B cell (primary cell): ENCODE measurements around the gene PSMA3. TPM values are rescaled to one million over a fixed set of nuclear protein-coding genes. Genes with fewer than 3 reads are reported as not detected.

Source experiments
- ATAC-seq: fragments of 200-7000 bp; cut with Tn5 transposase; one replicate; pipeline ENCODE4 v1.10.0; 2021; ENCODE audit warnings: low read depth, mild to moderate bottlenecking, moderate number of reproducible peaks, moderate library complexity
- CTCF ChIA-PET: fragments of 350-600 bp; sonication (Branson Sonifier 250); formaldehyde crosslinking; loops from one replicate; lab custom pipeline; 2021; ENCODE audit warnings: antibody characterized with exemption, inconsistent platforms; lab: Charles Lee
- POLR2A ChIA-PET: fragments of 350-600 bp; sonication (Branson Sonifier 250); formaldehyde crosslinking; loops from one replicate; lab custom pipeline; 2021; ENCODE audit warnings: antibody characterized with exemption; lab: Charles Lee
- DNase-seq: peaks from one replicate; pipeline ENCODE4 v3.0.0; 2013
- H2AFZ ChIP-seq: 2 replicates; pipeline ENCODE4 v1.6.1; 2012; ENCODE audit warnings: mild to moderate bottlenecking, low read depth, low read length; ENCODE audit not compliant: insufficient read depth, poor library complexity, severe bottlenecking
- H3K27ac ChIP-seq, 2 donors: 1 replicate in 1 of 2; 2 replicates in 1 of 2; pipeline ENCODE4 v1.5.1; 2012 to 2013; ENCODE audit warnings: low read length in 2 of 2, mild to moderate bottlenecking in 2 of 2, moderate library complexity in 1 of 2
- H3K27me3 ChIP-seq, 4 experiments: fragments of 200-600 bp in 1 of 4; sonication (generic) in 1 of 4; replicated peaks in 1 of 4; 1 replicate in 2 of 4; 2 replicates in 2 of 4; pipeline versions ENCODE4 v1.6.1 to v1.7.0; 2013 to 2016; ENCODE audit warnings: low read length in 3 of 4, mild to moderate bottlenecking in 2 of 4, mixed read lengths in 1 of 4, moderate library complexity in 1 of 4; ENCODE audit not compliant: insufficient read depth in 4 of 4, control insufficient read depth in 3 of 4; ENCODE audit errors: control extremely low read depth in 1 of 4
- H3K36me3 ChIP-seq, 2 experiments: replicated peaks in 1 of 2; 1 replicate in 1 of 2; 2 replicates in 1 of 2; pipeline versions ENCODE4 v1.6.1 to v1.7.1; 2013; ENCODE audit warnings: low read length in 1 of 2; ENCODE audit not compliant: insufficient read depth in 2 of 2, control insufficient read depth in 1 of 2; ENCODE audit errors: control extremely low read depth in 1 of 2, extremely low read depth in 1 of 2
- H3K4me1 ChIP-seq, 2 donors: fragments of 200-600 bp in 1 of 2; sonication (generic) in 1 of 2; 1 replicate in 1 of 2; 2 replicates in 1 of 2; pipeline versions ENCODE4 v1.5.1 to v1.6.1; 2013 to 2017; ENCODE audit warnings: low read length in 2 of 2; ENCODE audit not compliant: control insufficient read depth in 2 of 2, insufficient read depth in 2 of 2
- H3K4me2 ChIP-seq: replicated peaks from 2 replicates; pipeline ENCODE3; 2012; ENCODE audit warnings: mild to moderate bottlenecking, low read depth, low read length; ENCODE audit not compliant: poor library complexity, severe bottlenecking
- H3K4me3 ChIP-seq, 5 experiments: fragments of 200-600 bp in 1 of 5; sonication (generic) in 1 of 5; 1 replicate in 3 of 5; 2 replicates in 2 of 5; pipeline versions ENCODE4 v1.5.1 to v1.7.0; 2011 to 2016; ENCODE audit warnings: low read length in 4 of 5, mild to moderate bottlenecking in 4 of 5, low read depth in 2 of 5, control low read depth in 1 of 5, moderate library complexity in 1 of 5; ENCODE audit not compliant: insufficient read depth in 1 of 5; ENCODE audit errors: control extremely low read depth in 1 of 5, extremely low read depth in 1 of 5
- H3K79me2 ChIP-seq: fragments of 200-600 bp; sonication (generic); one replicate; pipeline ENCODE4 v1.6.0; 2016; ENCODE audit warnings: low read length; ENCODE audit not compliant: control insufficient read depth, insufficient read depth
- H3K9ac ChIP-seq: fragments of 200-600 bp; sonication (generic); 2 replicates; pipeline ENCODE4 v1.6.1; 2017; ENCODE audit warnings: mild to moderate bottlenecking, low read length, moderate library complexity
- H3K9me3 ChIP-seq, 3 donors: one replicate each; pipeline versions ENCODE4 v1.6.1 to v1.7.1; 2013; ENCODE audit warnings: low read length in 2 of 3; ENCODE audit not compliant: control insufficient read depth in 2 of 3, insufficient read depth in 1 of 3; ENCODE audit errors: control extremely low read depth in 1 of 3
- H4K20me1 ChIP-seq: 2 replicates; pipeline ENCODE4 v1.6.0; 2012; ENCODE audit warnings: mild to moderate bottlenecking, low read length; ENCODE audit not compliant: insufficient read depth, control insufficient read depth, poor library complexity, severe bottlenecking
- H3K27ac Mint-ChIP-seq: one replicate; pipeline ENCODE4 v1.8.0; 2021; ENCODE audit warnings: mixed read lengths
- H3K27me3 Mint-ChIP-seq: one replicate; pipeline ENCODE4 v1.8.0; 2021; ENCODE audit warnings: mixed read lengths
- H3K4me1 Mint-ChIP-seq: one replicate; pipeline ENCODE4 v1.8.0; 2021; ENCODE audit warnings: mixed read lengths
- H3K4me3 Mint-ChIP-seq: one replicate; pipeline ENCODE4 v1.8.0; 2021; ENCODE audit warnings: mixed read lengths
- H3K9me3 Mint-ChIP-seq: one replicate; pipeline ENCODE4 v1.8.0; 2022; ENCODE audit warnings: mixed read lengths; ENCODE audit not compliant: insufficient read depth
- EZH2 ChIP-seq: IDR thresholded peaks from 2 replicates; pipeline ENCODE4 v1.6.1; 2012; ENCODE audit warnings: borderline replicate concordance, low read depth, mild to moderate bottlenecking, moderate library complexity, low read length; ENCODE audit not compliant: insufficient read depth, poor library complexity, severe bottlenecking
- WGBS: methylation state at CpG from one replicate; pipeline ENCODE4 v1.1.5; 2013; ENCODE audit warnings: missing lambda C conversion rate; ENCODE audit not compliant: insufficient coverage; 5-methylcytosine and 5-hydroxymethylcytosine counted together
- intact Hi-C: fragments of 100-400 bp; cut with micrococcal nuclease; formaldehyde crosslinking; loops from one replicate; pipeline ENCODE4 v1.10.0; 2022
- polyA plus RNA-seq: library from polyadenylated mRNA; depleted of rRNA; stranded (reverse); fragments of >200 nt; gene quantifications from 2 replicates; pipeline ENCODE4 v1.2.3, GENCODE V29; 2012
- total RNA-seq, 2 donors: library from RNA; stranded (reverse); fragments of 120-200 nt in 1 of 2; gene quantifications; 1 replicate in 1 of 2; 2 replicates in 1 of 2; pipeline versions ENCODE4 v1.2.3 to v1.2.4, GENCODE V29; 2013 to 2022
- TF ChIP-seq, protein P1 (sequence below): fragments of 200-600 bp; IDR thresholded peaks from one replicate; pipeline ENCODE4 v1.8.0; 2022; ENCODE audit warnings: antibody characterized with exemption, mild to moderate bottlenecking

The PSMA3 gene
- total and polyA plus RNA-seq, 2 donors (not counting 1 experiment from before 2014, with no cell fraction given): 57.3 to 99.2 TPM

DNA sequence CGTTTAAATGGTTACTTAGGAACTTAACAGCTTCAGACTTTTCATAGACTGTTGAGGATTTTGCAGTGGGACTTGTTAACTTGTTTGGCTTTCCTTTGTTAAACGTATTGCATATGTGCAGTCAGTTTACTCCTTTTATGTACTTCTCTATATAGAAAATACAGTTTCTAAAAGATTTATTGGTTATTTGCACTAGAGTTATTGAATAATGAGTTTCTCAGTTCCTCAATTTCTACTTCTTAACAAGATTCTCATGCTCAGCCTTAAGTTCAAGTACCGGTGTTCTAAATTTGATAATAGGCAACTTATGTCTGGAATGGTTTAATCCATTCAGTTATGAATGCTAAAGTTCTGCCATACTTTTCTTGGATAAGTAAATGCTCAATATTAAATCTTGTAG, 919 bp downstream of the PSMA3 start:
- ChIA-PET POLR2A (interaction anchor here (1.0 to 1.8 kb wide), 4 partner anchors 9 to 182 kb away, joined by 3 to 17 read pairs (median 6); partner anchors contain the start of genes ACTR10, ARID4A, KIAA0586 and TIMM9), CTCF (interaction anchor here (1.4 to 1.7 kb wide), 3 partner anchors 20 to 53 kb away, joined by 3 to 4 read pairs (median 3); partner anchors contain the start of gene ARID4A)
- H3K9ac ChIP-seq: peak overlapping the region; percentile 91
- TF ChIP-seq, protein P1, sequence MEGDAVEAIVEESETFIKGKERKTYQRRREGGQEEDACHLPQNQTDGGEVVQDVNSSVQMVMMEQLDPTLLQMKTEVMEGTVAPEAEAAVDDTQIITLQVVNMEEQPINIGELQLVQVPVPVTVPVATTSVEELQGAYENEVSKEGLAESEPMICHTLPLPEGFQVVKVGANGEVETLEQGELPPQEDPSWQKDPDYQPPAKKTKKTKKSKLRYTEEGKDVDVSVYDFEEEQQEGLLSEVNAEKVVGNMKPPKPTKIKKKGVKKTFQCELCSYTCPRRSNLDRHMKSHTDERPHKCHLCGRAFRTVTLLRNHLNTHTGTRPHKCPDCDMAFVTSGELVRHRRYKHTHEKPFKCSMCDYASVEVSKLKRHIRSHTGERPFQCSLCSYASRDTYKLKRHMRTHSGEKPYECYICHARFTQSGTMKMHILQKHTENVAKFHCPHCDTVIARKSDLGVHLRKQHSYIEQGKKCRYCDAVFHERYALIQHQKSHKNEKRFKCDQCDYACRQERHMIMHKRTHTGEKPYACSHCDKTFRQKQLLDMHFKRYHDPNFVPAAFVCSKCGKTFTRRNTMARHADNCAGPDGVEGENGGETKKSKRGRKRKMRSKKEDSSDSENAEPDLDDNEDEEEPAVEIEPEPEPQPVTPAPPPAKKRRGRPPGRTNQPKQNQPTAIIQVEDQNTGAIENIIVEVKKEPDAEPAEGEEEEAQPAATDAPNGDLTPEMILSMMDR: no peak
- no peak for TF ChIP-seq EZH2
- peaks cover 5 to 31% of the 10 kb centered on the region in 2 experiments for H3K36me3 ChIP-seq
- no peaks in the 10 kb centered on the region for H3K9me3 Mint-ChIP-seq
- H3K79me2 ChIP-seq: peaks cover 59% of the 10 kb centered on the region
- DNase-seq (peak; percentile 18), ATAC-seq (no peak)
- H3K27me3 ChIP-seq: no peaks in the 10 kb centered on the region
- H3K4me2 ChIP-seq: peak overlapping the region; percentile 71
- H3K4me3 ChIP-seq: peak overlapping the region; percentile 89 to 100 (median 97)
- peak overlapping the region; percentile 96 for H3K4me3 Mint-ChIP-seq
- no peaks in the 10 kb centered on the region for H3K27me3 Mint-ChIP-seq
- H3K9me3 ChIP-seq: no peaks in the 10 kb centered on the region
- peaks cover 5 to 19% of the 10 kb centered on the region in 2 donors for H3K4me1 ChIP-seq
- H3K27ac Mint-ChIP-seq: peak overlapping the region; percentile 96
- peaks cover 43% of the 10 kb centered on the region for H3K4me1 Mint-ChIP-seq
- intact Hi-C loops: no loop called here
- WGBS: no CpG with 5 or more reads among the region's 3 CpGs
- peak overlapping the region; percentile 84 to 92 for H3K27ac ChIP-seq
- H4K20me1 ChIP-seq: peaks cover 43% of the 10 kb centered on the region
- peak overlapping the region; percentile 91 for H2AFZ ChIP-seq

DNA sequence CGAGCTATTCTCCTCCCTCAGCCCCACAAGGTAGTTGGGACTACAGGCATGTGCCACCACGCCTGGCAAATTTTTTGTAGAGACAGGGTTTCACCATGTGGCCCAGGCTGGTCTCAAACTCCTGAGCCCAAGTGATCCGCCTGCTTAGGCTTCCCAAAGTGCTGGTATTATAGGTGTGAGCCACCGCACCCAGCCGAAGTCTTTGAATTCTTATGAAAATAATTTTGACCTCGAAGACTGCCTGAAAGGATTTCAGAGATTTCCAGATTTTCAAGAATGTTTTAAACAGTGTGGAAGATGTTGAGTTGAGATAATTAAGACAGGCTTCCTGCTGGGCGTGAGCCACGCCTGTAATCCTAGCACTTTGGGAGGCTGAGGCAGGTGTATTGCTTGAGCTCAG, 5.0 kb downstream of the PSMA3 start:
- Histone ChIP-seq H3K4me3 (no peak overlapping the region), H3K9ac (no peak overlapping the region), H3K9me3 (no peaks in the 10 kb centered on the region), H3K27ac (no peak overlapping the region), H2AFZ (no peak overlapping the region), H3K79me2 (peaks cover 87% of the 10 kb centered on the region), H3K4me1 (peaks cover 5 to 12% of the 10 kb centered on the region in 2 donors), H3K4me2 (no peak overlapping the region), H3K27me3 (no peaks in the 10 kb centered on the region), H4K20me1 (peaks cover 47% of the 10 kb centered on the region), H3K36me3 (peaks cover 7 to 64% of the 10 kb centered on the region in 2 experiments)
- Mint-ChIP-seq H3K27me3 (no peaks in the 10 kb centered on the region), H3K9me3 (no peaks in the 10 kb centered on the region), H3K27ac (no peak overlapping the region), H3K4me3 (no peak overlapping the region), H3K4me1 (peaks cover 28% of the 10 kb centered on the region)
- POLR2A ChIA-PET: no interaction called here
- ATAC-seq (no peak), DNase-seq (no peak)
- TF ChIP-seq EZH2: no peak
- TF ChIP-seq, protein P1: no peak
- CTCF ChIA-PET: no interaction called here
- intact Hi-C loops: no loop called here
- WGBS: over 99% methylated on average over 8 of the region's 8 CpGs
